Thyroid gland (tissue), 4 donors: Measurements from ENCODE around the gene RPS6KA4. TPM values are rescaled to one million over a fixed set of nuclear protein-coding genes. Genes with fewer than 3 reads are reported as not detected.

ENCODE experiments used
- DNase-seq, 2 donors: peaks; one replicate each; pipeline ENCODE4 v3.0.0-alpha.2; 2019
- H3K27ac ChIP-seq, 3 donors: fragments of 200-600 bp; sonication (generic); 1 replicate in 2 of 3; 2 replicates in 1 of 3; pipeline ENCODE4 v1.5.1; 2016 to 2019; ENCODE audit warnings: mild to moderate bottlenecking in 1 of 3, moderate library complexity in 1 of 3
- H3K27me3 ChIP-seq: fragments of 200-600 bp; sonication (generic); one replicate; pipeline ENCODE4 v1.5.1; 2019
- H3K36me3 ChIP-seq, 2 donors: fragments of 200-600 bp; sonication (generic); one replicate each; pipeline ENCODE4 v1.5.1; 2016 to 2019
- H3K4me1 ChIP-seq, 2 donors: fragments of 200-600 bp; sonication (generic); one replicate each; pipeline ENCODE4 v1.5.1; 2017 to 2019
- H3K4me3 ChIP-seq, 3 donors: fragments of 200-600 bp; sonication (generic); replicated peaks in 1 of 3; 1 replicate in 2 of 3; 2 replicates in 1 of 3; pipeline ENCODE4 v1.5.1; 2016; ENCODE audit warnings: mild to moderate bottlenecking in 1 of 3
- H3K9me3 ChIP-seq: fragments of 200-600 bp; sonication (generic); one replicate; pipeline ENCODE4 v1.5.1; 2017
- POLR2A ChIP-seq, 2 donors: fragments of 450-650 bp; IDR thresholded peaks; one replicate each; pipeline ENCODE4 v1.6.1; 2017; ENCODE audit warnings: antibody characterized with exemption in 2 of 2, mild to moderate bottlenecking in 2 of 2, moderate library complexity in 1 of 2
- WGBS, 2 donors: methylation state at CpG; one replicate each; pipeline ENCODE4 v1.1.5; 2017; 5-methylcytosine and 5-hydroxymethylcytosine counted together
- intact Hi-C: fragments of 100-400 bp; cut with DNase I; formaldehyde crosslinking; loops from one replicate; pipeline ENCODE4 v1.15.1; 2023
- total RNA-seq, 4 donors: library from RNA; depleted of rRNA; stranded (reverse); fragments of >200 nt; gene quantifications; one replicate each; pipeline ENCODE4 v1.2.3, GENCODE V29; 2016
- TF ChIP-seq, protein P1 (sequence below), 6 experiments: fragments of 200-600 bp in 3 of 6; fragments of 450-650 bp in 3 of 6; sonication (generic) in 3 of 6; IDR thresholded peaks; one replicate each; pipeline ENCODE4 v1.5.1; 2016 to 2019; ENCODE audit warnings: antibody characterized with exemption in 6 of 6, mild to moderate bottlenecking in 2 of 6, inconsistent platforms in 1 of 6, moderate library complexity in 1 of 6

The RPS6KA4 gene
- total RNA-seq, 4 donors from 2014 or later, result 19.2 to 44.9 (median 21.8) TPM

DNA sequence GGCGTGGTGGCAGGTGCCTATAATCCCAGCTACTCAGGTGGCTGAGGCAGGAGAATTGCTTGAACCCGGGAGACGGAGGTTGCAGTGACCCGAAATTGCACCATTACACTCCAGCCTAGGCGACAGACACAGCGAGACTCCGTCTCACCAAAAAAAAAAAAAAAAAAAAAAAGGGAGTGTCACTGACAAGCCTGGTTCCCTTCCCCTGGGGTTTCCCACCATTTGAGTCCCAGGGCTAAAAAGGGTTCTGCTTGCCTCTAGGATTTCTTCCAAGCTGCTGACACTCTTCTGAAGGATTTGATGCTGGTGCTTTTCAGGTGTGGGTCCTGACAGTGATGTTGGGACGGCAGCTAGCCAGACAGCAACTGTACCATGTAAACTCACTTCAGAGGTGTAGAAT lies 20.2 kb upstream of the RPS6KA4 start:
- no peak for DNase-seq
- 65 to 84% methylated on average over 8 of the region's 8 CpGs for WGBS, 2 donors
- Histone ChIP-seq H3K9me3 (no peaks in the 10 kb centered on the region), H3K36me3 (no peaks in the 10 kb centered on the region), H3K4me3 (no peak overlapping the region), H3K27ac (peak overlapping the region in 1 of 3 donors; percentile 30), H3K27me3 (no peaks in the 10 kb centered on the region), H3K4me1 (peaks cover 5 to 24% of the 10 kb centered on the region in 2 donors)
- TF ChIP-seq POLR2A (IDR thresholded peaks at IDR 0.05), result no peak
- TF ChIP-seq, protein P1, sequence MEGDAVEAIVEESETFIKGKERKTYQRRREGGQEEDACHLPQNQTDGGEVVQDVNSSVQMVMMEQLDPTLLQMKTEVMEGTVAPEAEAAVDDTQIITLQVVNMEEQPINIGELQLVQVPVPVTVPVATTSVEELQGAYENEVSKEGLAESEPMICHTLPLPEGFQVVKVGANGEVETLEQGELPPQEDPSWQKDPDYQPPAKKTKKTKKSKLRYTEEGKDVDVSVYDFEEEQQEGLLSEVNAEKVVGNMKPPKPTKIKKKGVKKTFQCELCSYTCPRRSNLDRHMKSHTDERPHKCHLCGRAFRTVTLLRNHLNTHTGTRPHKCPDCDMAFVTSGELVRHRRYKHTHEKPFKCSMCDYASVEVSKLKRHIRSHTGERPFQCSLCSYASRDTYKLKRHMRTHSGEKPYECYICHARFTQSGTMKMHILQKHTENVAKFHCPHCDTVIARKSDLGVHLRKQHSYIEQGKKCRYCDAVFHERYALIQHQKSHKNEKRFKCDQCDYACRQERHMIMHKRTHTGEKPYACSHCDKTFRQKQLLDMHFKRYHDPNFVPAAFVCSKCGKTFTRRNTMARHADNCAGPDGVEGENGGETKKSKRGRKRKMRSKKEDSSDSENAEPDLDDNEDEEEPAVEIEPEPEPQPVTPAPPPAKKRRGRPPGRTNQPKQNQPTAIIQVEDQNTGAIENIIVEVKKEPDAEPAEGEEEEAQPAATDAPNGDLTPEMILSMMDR (IDR thresholded peaks at IDR 0.05), result no peak
- intact Hi-C loops, result no loop called here

DNA sequence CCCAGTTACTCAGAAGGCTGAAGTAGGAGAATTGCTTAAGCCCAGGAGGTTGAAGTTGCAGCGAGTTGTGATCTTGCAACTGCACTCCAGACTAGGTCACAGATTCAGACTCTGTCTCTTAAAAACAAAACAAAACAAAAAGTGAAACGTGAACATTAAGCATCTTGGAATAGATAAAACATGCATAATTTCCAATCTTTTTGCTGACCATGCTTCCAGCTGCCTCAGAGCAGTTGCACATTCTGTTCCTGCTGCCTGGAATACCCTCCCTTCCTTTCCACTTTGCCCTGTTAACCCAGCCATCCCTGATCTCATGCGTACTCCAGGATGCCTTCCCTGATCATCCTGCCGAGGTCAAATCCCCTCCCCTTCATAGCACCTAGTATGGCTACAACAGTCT lies 19.7 kb upstream of the RPS6KA4 start:
- H3K36me3 ChIP-seq, result no peaks in the 10 kb centered on the region
- no peaks in the 10 kb centered on the region for H3K9me3 ChIP-seq
- no peak for TF ChIP-seq POLR2A (IDR thresholded peaks at IDR 0.05)
- TF ChIP-seq, protein P1 (IDR thresholded peaks at IDR 0.05), result no peak
- H3K27me3 ChIP-seq, result no peaks in the 10 kb centered on the region
- H3K27ac ChIP-seq, result no peak overlapping the region
- intact Hi-C loops, result no loop called here
- no peak for DNase-seq
- H3K4me1 ChIP-seq, result peaks cover 5 to 24% of the 10 kb centered on the region in 2 donors
- H3K4me3 ChIP-seq, result no peak overlapping the region
- WGBS, 2 donors, result 71 to 83% methylated on average over 4 of the region's 4 CpGs

DNA sequence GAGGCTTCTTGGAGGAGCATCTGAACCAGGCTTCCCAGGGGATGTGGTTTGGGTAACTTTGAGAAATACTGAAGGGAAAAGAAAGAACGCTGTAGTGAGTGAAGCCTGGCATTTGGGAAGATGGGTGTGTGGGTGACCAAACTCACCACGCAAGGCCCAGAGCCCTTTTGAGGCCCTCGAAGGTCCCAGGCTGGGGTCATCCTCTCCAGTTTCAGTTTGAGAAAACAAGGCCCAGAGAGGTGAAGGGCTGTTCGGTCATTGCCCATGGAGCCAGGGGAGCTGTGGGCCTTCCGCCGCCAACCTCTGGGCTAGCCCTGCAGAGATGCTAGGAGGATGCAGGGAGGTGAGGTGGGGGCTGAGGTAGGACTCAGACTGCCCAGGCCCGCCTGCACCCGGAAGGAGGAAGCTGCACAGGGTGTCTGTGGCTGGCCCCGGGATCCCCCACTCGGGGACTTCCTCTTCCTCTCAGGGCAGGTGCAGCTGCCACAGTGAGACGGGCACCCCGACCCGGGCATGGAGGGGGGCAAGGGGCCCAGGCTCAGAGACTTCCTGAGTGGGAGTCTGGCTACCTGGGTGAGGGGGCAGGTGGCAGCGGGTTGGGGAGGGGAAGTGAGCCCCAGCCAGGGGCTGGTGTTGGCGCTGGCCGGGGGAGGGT lies 19.1 kb upstream of the RPS6KA4 start, which contains the start of gene CCDC88B:
Gene CCDC88B (plus strand): TSS at position 451 of the 655 bp plus-strand sequence. CDS start 63 bp downstream, at position 514.
- no peak for DNase-seq
- H3K4me1 ChIP-seq, result peaks cover 2 to 24% of the 10 kb centered on the region in 2 donors
- H3K4me3 ChIP-seq, result no peak within 1 kb of the TSS
- H3K27me3 ChIP-seq, result no peaks in the 10 kb centered on the region
- H3K36me3 ChIP-seq, result no peaks in the 10 kb centered on the region
- no peaks in the 10 kb centered on the region for H3K9me3 ChIP-seq
- intact Hi-C loops, result no loop called here
- no peak for TF ChIP-seq POLR2A (IDR thresholded peaks at IDR 0.05)
- TF ChIP-seq, protein P1 (IDR thresholded peaks at IDR 0.05), result no peak
- no peak within 1 kb of the TSS for H3K27ac ChIP-seq
- 80 to 90% methylated on average over 16 of the region's 16 CpGs for WGBS, 2 donors

DNA sequence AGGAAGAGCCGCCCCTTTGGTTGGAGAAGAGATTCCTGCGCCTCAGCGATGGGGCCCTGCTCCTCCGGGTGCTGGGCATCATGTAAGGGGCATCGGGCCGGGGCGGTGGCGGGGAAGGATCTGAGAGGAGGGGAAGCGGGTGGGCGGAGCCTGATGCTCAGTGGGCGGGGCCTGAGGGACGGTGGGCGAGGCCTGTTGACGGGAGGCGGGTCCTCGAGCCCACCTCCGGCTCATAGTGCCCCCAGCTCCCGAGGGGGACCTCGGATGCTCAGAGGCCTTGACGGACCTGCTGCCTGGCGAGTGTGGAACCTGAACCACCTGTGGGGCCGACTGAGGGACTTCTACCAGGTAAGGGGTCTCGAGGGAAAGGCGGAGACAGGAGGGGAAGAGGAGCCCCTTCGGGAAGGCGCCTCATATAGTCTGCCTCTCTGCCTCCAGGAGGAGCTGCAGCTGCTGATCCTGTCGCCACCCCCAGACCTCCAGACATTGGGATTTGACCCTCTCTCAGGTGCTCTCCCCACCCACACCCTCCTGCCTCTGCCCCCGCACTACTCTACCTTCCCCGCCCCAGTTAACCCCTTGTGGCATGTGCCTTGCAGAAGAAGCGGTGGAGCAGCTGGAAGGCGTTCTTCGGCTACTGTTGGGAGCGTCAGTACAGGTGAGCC lies 18.2 kb upstream of the RPS6KA4 start:
- no peak overlapping the region for H3K27ac ChIP-seq
- TF ChIP-seq, protein P1 (IDR thresholded peaks at IDR 0.05), result no peak
- TF ChIP-seq POLR2A (IDR thresholded peaks at IDR 0.05), result no peak
- H3K4me3 ChIP-seq, result no peak overlapping the region
- DNase-seq, result no peak
- peaks cover 0 to 20% of the 10 kb centered on the region in 2 donors for H3K4me1 ChIP-seq
- 45 to 47% methylated on average over 20 to 33 of the region's 33 CpGs for WGBS, 2 donors
- intact Hi-C loops, result no loop called here
- no peaks in the 10 kb centered on the region for H3K36me3 ChIP-seq
- H3K9me3 ChIP-seq, result no peaks in the 10 kb centered on the region
- H3K27me3 ChIP-seq, result no peaks in the 10 kb centered on the region

DNA sequence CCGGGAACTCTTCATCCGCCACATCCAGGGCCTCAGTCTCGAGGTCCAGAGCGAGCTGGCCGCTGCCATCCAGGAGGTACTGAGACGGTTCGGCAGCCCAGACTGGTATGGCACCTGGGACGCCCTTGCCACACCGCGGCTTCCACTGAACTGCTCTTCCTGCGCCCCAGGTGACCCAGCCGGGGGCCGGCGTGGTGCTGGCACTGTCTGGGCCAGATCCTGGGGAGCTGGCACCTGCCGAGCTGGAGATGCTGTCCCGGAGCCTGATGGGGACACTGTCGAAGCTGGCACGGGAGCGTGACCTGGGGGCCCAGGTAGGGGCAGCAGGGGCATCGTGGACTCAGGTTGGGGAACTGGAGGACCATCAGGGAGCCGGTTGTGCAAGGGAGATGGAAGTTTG lies 17.5 kb upstream of the RPS6KA4 start:
- no peaks in the 10 kb centered on the region for H3K9me3 ChIP-seq
- intact Hi-C loops, result no loop called here
- DNase-seq, result no peak
- H3K4me1 ChIP-seq, result peaks cover 0 to 20% of the 10 kb centered on the region in 2 donors
- H3K36me3 ChIP-seq, result no peaks in the 10 kb centered on the region
- WGBS, 2 donors, result 89 to 92% methylated on average over 8 to 14 of the region's 21 CpGs
- no peak overlapping the region for H3K4me3 ChIP-seq
- H3K27me3 ChIP-seq, result no peaks in the 10 kb centered on the region
- TF ChIP-seq, protein P1 (IDR thresholded peaks at IDR 0.05), result no peak
- no peak for TF ChIP-seq POLR2A (IDR thresholded peaks at IDR 0.05)
- H3K27ac ChIP-seq, result no peak overlapping the region
